ENCODE results near the gene POU6F2.

The POU6F2 gene

GRCh38 chr7:39434012-39434411, 456.3 kb downstream of the POU6F2 start:
- DNase-seq (ENCODE audit: low read depth): no peak

- DNase-seq (ENCODE audit: low read depth): no peak
Measured at GRCh38 chr7:39446546-39446945, 468.8 kb downstream of the POU6F2 start.

- DNase-seq (ENCODE audit: low read depth): no peak
Measured at GRCh38 chr7:39451901-39452300, 474.2 kb downstream of the POU6F2 start.

GRCh38 chr7:39453743-39454355, 476.1 kb downstream of the POU6F2 start:
- DNase-seq (ENCODE audit: low read depth): no peak

GRCh38 chr7:39458061-39458745, 480.5 kb downstream of the POU6F2 start:
- DNase-seq (ENCODE audit: low read depth): peak; percentile 7

GRCh38 chr7:39459636-39460035, 481.9 kb downstream of the POU6F2 start:
- no peak for DNase-seq (ENCODE audit: low read depth)

GRCh38 chr7:39460486-39460885, 482.8 kb downstream of the POU6F2 start:
- no peak for DNase-seq (ENCODE audit: low read depth)

- DNase-seq (ENCODE audit: low read depth): no peak
Measured at GRCh38 chr7:39461263-39461820, 483.6 kb downstream of the POU6F2 start.

- no peak for DNase-seq (ENCODE audit: low read depth)
Measured at GRCh38 chr7:39463252-39463651, 485.5 kb downstream of the POU6F2 start.

- DNase-seq (ENCODE audit: low read depth): no peak
Measured at GRCh38 chr7:39464350-39465054, 486.8 kb downstream of the POU6F2 start.

- peak; percentile 5 for DNase-seq (ENCODE audit: low read depth)
Measured at GRCh38 chr7:39465055-39465929, 487.6 kb downstream of the POU6F2 start.

GRCh38 chr7:39468261-39468660, 490.6 kb downstream of the POU6F2 start:
- DNase-seq (ENCODE audit: low read depth): no peak

GRCh38 chr7:39468808-39469374, 491.2 kb downstream of the POU6F2 start:
- no peak for DNase-seq (ENCODE audit: low read depth)

GRCh38 chr7:39480901-39481300, 503.2 kb downstream of the POU6F2 start:
- DNase-seq (ENCODE audit: low read depth): no peak

- DNase-seq (ENCODE audit: low read depth): no peak
Measured at GRCh38 chr7:39488467-39489393, 511.0 kb downstream of the POU6F2 start.

- no peak for DNase-seq (ENCODE audit: low read depth)
Measured at GRCh38 chr7:39490296-39490695, 512.6 kb downstream of the POU6F2 start.

- DNase-seq (ENCODE audit: low read depth): no peak
Measured at GRCh38 chr7:39493934-39494333, 516.2 kb downstream of the POU6F2 start.

GRCh38 chr7:39501358-39501757, 523.6 kb downstream of the POU6F2 start:
- DNase-seq (ENCODE audit: low read depth): no peak

GRCh38 chr7:39504963-39505362, 527.3 kb downstream of the POU6F2 start:
- no peak for DNase-seq (ENCODE audit: low read depth)

- no peak for DNase-seq (ENCODE audit: low read depth)
Measured at GRCh38 chr7:39507866-39508551, 530.3 kb downstream of the POU6F2 start.

Measured in GM04503 (cell line).